Measurements from ENCODE around the gene ZNF22.
A peak's percentile ranks its signal among the peaks of the same experiment; 100 is the strongest.

The ZNF22 gene

DNA sequence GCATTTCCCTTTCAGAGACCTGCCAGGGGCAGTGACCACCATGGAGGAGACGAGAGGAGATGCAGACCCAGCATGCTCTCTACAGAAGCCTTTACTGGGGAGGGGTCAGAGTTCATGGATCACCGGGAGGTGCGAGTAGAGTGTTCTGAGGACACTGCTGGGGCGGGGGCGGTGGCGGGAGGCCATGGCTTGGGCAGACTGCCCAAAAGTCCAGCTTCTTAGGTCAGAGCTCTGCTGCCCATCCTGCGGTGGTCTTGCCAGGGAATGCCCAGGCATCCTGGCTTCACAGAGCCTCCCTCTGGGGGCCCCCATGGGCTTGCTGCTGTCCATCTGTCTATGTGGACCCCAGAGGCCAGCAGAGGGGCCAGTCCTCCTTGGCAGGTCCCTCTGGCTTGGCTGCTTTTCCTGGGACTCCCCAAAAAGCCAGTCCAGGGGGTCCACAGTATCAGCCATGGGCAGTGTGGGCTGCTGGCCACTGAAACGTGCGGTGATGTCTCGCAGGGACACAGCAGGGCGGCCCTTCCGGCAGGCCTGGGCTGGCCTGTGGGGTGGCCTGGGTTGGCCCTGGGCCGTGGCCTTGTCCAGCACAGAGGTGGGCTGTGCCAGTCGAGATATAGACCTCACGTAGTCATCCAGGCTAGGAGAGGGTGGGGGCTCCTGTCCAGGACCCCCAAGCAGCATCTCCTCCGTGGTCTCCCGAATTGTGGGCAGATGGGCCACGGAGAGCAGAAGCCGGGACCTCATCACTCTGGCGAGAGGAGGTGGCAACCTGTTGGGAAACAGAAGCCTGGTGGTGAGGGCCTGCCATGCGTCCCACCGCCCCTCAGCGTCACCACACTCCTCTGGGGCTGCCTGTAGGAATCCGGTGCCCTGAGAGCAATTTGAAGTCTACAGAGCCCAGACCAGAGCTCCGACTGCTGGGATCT is 23.2 kb upstream of the ZNF22 start:
- DNase-seq (ENCODE audit: extremely low spot score) = no peak
- POLR2A ChIA-PET = interaction anchor here (1.8 kb wide), 1 partner anchor 23 kb away, joined by 9 read pairs; the partner anchor contains the start of gene ZNF22
- CTCF ChIA-PET = interaction anchor here (1.0 kb wide), 1 partner anchor 22 kb away, joined by 4 read pairs; no protein-coding TSS in a partner anchor
- no peak for TF ChIP-seq LEF1 (IDR thresholded peaks at IDR 0.05; ENCODE audit: borderline replicate concordance)
- TF ChIP-seq, protein P1, sequence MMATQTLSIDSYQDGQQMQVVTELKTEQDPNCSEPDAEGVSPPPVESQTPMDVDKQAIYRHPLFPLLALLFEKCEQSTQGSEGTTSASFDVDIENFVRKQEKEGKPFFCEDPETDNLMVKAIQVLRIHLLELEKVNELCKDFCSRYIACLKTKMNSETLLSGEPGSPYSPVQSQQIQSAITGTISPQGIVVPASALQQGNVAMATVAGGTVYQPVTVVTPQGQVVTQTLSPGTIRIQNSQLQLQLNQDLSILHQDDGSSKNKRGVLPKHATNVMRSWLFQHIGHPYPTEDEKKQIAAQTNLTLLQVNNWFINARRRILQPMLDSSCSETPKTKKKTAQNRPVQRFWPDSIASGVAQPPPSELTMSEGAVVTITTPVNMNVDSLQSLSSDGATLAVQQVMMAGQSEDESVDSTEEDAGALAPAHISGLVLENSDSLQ (IDR thresholded peaks at IDR 0.05) = no peak
- no peak for TF ChIP-seq ZNF384 (IDR thresholded peaks at IDR 0.05)
- TF ChIP-seq CTBP1 (IDR thresholded peaks at IDR 0.05; ENCODE audit: borderline replicate concordance) = no peak
- TF ChIP-seq TARDBP (IDR thresholded peaks at IDR 0.05) = no peak
- no peak for TF ChIP-seq HDGF (IDR thresholded peaks at IDR 0.05; ENCODE audit: borderline replicate concordance)
- no peak for TF ChIP-seq L3MBTL2 (conservative IDR thresholded peaks at IDR 0.05)

DNA sequence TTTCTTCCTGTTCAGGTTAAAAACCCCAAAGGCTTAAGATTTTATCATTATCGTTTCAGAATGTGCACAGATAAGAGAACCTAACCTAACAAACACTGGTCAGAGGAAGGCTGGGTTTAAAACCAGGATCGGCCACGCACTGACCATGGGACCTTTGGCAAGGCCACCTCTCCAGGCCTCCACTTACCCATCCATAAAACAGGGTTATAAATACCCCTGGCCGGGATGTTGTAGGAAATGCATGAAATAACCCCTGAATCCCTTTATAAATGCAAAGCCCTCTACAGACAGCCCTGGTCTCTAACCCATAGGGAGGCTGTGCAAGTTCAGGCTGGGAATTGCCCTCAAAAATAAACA is 22.5 kb upstream of the ZNF22 start:
- no peak for DNase-seq (ENCODE audit: extremely low spot score)
- TF ChIP-seq HDGF (IDR thresholded peaks at IDR 0.05; ENCODE audit: borderline replicate concordance) (no peak), ARNT (IDR thresholded peaks at IDR 0.05) (no peak), NFRKB (IDR thresholded peaks at IDR 0.05) (no peak), SUZ12 (IDR thresholded peaks at IDR 0.05) (no peak)
- ChIA-PET CTCF (interaction anchor here (1.0 kb wide), 1 partner anchor 21 kb away, joined by 4 read pairs; no protein-coding TSS in a partner anchor), POLR2A (interaction anchor here (1.4 to 1.8 kb wide), 2 partner anchors 19 to 23 kb away, joined by 5 to 9 read pairs; partner anchors contain the start of genes RASSF4 and ZNF22)

DNA sequence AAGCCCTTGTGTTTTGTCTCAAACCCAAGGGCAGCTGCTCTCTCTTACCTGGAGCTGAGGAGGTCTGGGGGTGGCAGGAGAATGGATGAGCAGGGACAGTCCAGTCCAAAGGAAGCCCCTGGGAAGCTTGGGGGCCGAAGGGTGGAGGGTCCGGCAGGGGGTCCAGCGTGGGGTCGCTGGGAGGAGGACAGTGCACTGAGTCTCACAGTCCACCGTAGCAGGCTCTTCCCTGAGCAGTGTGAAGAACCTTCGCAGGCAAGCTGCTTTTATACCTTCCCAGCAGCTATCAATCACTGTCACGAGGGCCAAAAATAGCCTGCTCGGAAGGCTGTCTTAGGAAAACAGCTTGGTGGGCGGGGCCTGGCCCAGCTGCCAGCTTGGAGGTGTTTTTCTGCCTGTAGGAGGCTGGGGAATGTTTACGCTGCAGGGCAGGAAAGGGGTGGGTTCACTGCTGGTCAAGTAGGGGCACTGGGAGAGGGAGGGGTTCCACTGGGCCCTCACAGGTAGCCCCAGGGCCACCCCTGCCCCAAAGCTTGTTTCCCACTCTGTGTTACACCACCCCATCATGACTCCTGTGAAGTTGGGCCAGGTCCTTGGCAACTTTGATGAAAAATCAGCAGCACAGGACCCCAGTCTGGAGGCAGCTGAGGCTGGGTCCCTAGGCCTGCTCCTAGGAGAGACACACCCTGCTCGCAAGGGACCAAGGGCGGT is 22.0 kb upstream of the ZNF22 start, which contains the start of gene DEPP1:
DEPP1 (minus strand) TSS at position 240 of the 711 bp plus-strand sequence. CDS start 779 bp downstream, outside the sequence.
- POLR2A ChIA-PET = interaction anchor here (0.6 to 1.8 kb wide), 9 partner anchors 9 to 116 kb away, joined by 3 to 9 read pairs (median 3); partner anchors contain the start of genes RASSF4 and ZNF22
- peak; percentile 86 for DNase-seq (ENCODE audit: extremely low spot score)
- CTCF ChIA-PET = interaction anchor here (0.6 to 1.0 kb wide), 2 partner anchors 12 to 21 kb away, joined by 3 to 4 read pairs; no protein-coding TSS in a partner anchor
- TF ChIP-seq, protein P1 (IDR thresholded peaks at IDR 0.05) = peak; percentile 99
- TF ChIP-seq SP1 (IDR thresholded peaks at IDR 0.05) = no peak

DNA sequence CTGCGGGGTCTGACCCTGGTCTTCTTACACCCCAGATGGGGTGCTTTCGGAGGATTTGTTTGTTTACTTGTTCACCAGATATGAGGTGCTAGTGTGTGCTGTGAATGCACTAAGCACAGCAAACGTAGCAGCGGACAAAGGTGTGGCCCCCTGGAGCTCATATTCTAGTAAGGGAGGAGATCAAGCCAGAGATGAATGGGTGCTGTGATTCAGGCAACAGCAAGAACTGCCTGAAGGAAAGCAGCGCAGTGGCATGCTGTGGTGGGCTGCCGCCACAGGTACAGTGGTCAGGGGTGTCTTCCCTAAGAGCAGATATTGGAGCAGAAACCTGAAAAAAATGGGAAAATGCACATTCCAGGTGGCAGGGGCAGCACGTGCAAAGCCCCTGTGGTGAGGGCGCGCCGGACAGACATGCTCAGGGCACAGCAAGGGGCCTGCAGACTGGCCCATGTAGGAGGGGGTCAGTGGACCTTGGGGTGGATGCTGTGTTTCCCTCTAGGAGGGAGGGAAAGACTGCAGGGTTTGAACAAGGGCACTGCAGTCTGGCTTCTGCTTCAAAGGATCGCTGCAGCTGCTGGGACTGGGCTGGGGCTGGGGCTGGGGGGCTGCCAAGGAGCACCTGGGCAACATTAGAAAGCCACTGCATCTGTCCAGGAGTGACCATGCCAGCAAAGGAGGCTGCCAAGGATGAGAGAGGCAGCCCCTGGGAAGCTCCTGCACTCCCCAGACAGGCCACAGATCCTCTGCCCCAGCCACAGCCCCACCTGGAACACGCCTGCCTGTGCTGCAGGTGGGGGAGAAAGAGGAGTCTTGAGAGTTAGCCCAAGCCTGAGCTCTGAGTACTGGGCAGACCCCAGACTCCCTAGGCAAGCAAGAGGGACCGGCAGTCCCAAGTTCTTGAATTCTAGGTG is 21.2 kb upstream of the ZNF22 start:
- TF ChIP-seq HDGF (IDR thresholded peaks at IDR 0.05; ENCODE audit: borderline replicate concordance) (no peak), ZNF384 (IDR thresholded peaks at IDR 0.05) (no peak), ELF4 (IDR thresholded peaks at IDR 0.05) (no peak), FOXA1 (IDR thresholded peaks at IDR 0.05) (no peak), LEF1 (IDR thresholded peaks at IDR 0.05; ENCODE audit: borderline replicate concordance) (no peak), SUZ12 (IDR thresholded peaks at IDR 0.05) (no peak), SP1 (IDR thresholded peaks at IDR 0.05) (no peak), NFRKB (IDR thresholded peaks at IDR 0.05) (no peak), BHLHE40 (IDR thresholded peaks at IDR 0.05; ENCODE audit: borderline replicate concordance) (no peak)
- POLR2A ChIA-PET = interaction anchor here (0.6 to 1.8 kb wide), 9 partner anchors 10 to 117 kb away, joined by 3 to 9 read pairs (median 3); partner anchors contain the start of genes RASSF4 and ZNF22
- no peak for DNase-seq (ENCODE audit: extremely low spot score)
- CTCF ChIA-PET = interaction anchor here (0.6 kb wide), 1 partner anchor 13 kb away, joined by 3 read pairs; no protein-coding TSS in a partner anchor

DNA sequence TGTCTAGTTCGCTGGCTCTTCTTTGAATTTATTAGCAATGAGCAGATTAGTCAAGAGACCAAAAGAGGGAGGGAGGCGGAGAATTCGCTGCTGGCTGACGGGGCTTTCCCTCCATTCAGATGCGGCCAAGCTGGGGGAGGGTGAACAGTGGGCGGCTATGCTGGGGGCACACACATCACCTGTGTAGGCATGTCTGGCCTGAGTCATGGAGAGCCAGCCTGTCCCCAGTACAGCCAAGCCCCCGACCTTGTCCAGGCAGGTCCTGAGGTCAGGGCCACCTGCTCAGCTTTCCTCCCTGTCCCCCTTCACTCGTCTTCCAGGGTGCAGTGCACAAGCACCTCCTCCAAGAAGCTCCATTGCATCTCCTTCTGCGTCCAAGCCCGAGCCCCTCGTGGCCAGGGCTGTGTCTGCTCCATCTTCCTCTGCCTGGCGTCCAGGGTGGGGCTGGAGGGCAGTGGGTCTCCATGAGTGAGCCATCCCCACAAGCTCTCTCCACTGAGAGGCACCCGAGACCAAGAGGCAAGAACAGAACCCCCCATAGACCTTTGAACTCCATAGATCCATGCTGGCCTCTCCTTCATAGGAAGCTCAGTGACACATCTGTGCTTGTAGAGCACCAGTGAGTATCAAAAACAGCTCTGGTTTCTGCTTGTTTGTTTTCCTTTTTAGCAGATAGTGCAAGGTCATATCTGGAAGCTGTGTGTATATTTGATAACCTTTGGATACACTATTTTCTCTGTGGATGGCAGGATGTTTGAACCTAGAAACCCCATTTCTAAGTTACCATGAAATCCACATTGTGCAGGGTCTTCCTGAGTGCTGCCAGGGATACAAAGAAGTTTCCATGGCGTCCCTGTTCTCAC is 20.2 kb upstream of the ZNF22 start:
- no peak for DNase-seq (ENCODE audit: extremely low spot score)
- TF ChIP-seq ZNF384 (IDR thresholded peaks at IDR 0.05) = no peak
- TF ChIP-seq NFRKB (IDR thresholded peaks at IDR 0.05) = no peak
- TF ChIP-seq ARNT (IDR thresholded peaks at IDR 0.05) = no peak
- TF ChIP-seq, protein P1 (IDR thresholded peaks at IDR 0.05) = no peak
- no peak for TF ChIP-seq ELF4 (IDR thresholded peaks at IDR 0.05)
- no peak for TF ChIP-seq SP1 (IDR thresholded peaks at IDR 0.05)
- no peak for TF ChIP-seq LEF1 (IDR thresholded peaks at IDR 0.05; ENCODE audit: borderline replicate concordance)
- TF ChIP-seq SUZ12 (IDR thresholded peaks at IDR 0.05) = no peak
- no peak for TF ChIP-seq CTBP1 (IDR thresholded peaks at IDR 0.05; ENCODE audit: borderline replicate concordance)
- no peak for TF ChIP-seq FOXM1 (IDR thresholded peaks at IDR 0.05; ENCODE audit: borderline replicate concordance)
- TF ChIP-seq BHLHE40 (IDR thresholded peaks at IDR 0.05; ENCODE audit: borderline replicate concordance) = no peak
- TF ChIP-seq TARDBP (IDR thresholded peaks at IDR 0.05) = no peak
- no peak for TF ChIP-seq FOXK2 (IDR thresholded peaks at IDR 0.05)
- TF ChIP-seq L3MBTL2 (conservative IDR thresholded peaks at IDR 0.05) = no peak
- no peak for TF ChIP-seq FOXA1 (IDR thresholded peaks at IDR 0.05)
- no peak for TF ChIP-seq HDGF (IDR thresholded peaks at IDR 0.05; ENCODE audit: borderline replicate concordance)
- ChIA-PET POLR2A (interaction anchor here (1.1 to 1.2 kb wide), 2 partner anchors 9 to 22 kb away, joined by 3 to 4 read pairs; no protein-coding TSS in a partner anchor), CTCF (interaction anchor here (0.9 to 1.2 kb wide), 3 partner anchors 9 to 73 kb away, joined by 3 read pairs; no protein-coding TSS in a partner anchor)

Data from HEK293T (cell line).